EL (cell line): Measurements from ENCODE around the gene ACTR3.
A peak's percentile ranks its signal among the peaks of the same experiment; 100 is the strongest.
"Not testable (repeated sequence)": the region's sequence is repeated elsewhere in the genome, so short reads cannot be mapped to it uniquely, and the experiment has no call there.

Experiments used
- DNase-seq: peaks from one replicate; pipeline ENCODE4 v3.0.0-alpha.2; 2016

The ACTR3 gene

DNA sequence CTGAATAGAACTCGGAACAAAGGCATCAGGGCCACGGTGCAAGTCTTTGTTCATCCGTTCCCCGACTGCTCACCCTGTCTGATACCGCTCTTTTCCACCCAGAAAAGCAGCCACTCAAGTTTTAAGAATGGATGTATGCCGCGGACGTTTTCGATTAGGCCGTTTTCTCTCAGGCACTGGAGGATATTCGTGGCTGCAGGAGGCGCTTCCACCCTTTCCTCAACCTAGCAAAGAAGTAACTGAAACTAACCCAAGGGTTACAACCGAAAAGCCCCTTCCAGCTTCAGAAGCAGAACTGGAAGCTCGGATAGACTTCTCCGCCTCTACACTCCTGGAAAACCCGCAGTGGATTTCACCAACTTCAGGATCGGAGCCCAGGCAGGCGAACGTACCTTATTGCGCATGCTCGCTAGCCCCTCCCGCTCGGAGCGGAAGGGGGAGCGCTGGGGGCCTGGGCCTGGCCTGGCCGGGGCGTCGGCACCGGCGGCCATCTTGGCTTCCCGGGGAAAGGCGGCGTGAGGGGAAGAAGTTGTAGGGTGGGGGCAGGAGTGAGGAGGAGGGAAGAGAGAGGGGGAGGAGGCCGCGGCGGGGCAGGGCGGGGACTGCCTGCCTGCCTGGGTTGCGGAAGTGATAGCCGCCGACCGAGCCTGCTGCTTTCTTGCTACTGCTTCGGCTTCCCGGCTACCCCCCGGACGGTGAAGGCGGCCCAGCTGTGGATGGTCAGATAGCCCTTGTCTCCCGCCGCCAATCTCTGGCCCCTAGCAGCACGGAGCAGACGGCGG lies at the start of gene ACTR3:
Gene ACTR3 (plus strand): TSS at position 619 of the 782 bp plus-strand sequence. CDS start 191 bp downstream, outside the sequence.
- DNase-seq: peak; percentile 99

DNA sequence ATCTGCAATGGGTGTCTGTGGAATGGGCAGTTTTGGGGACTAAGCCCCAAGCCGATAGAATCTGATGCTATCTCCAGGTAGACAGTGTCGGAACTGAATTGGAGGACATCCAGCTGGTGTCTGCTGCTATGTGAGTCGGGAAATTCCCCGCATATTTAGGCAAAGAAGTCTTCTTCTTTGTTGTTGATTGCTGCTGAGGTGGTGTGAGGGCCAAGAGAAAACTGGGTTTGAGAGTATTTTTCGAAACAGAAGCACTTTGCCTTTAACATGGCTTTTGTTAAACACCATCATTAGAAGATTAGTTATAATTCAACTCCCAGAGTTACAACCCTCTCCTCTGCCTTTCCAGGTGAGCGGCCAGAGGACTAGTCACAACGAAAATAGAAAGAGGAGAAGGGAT lies 49.4 kb upstream of the ACTR3 start:
- DNase-seq: no peak

DNA sequence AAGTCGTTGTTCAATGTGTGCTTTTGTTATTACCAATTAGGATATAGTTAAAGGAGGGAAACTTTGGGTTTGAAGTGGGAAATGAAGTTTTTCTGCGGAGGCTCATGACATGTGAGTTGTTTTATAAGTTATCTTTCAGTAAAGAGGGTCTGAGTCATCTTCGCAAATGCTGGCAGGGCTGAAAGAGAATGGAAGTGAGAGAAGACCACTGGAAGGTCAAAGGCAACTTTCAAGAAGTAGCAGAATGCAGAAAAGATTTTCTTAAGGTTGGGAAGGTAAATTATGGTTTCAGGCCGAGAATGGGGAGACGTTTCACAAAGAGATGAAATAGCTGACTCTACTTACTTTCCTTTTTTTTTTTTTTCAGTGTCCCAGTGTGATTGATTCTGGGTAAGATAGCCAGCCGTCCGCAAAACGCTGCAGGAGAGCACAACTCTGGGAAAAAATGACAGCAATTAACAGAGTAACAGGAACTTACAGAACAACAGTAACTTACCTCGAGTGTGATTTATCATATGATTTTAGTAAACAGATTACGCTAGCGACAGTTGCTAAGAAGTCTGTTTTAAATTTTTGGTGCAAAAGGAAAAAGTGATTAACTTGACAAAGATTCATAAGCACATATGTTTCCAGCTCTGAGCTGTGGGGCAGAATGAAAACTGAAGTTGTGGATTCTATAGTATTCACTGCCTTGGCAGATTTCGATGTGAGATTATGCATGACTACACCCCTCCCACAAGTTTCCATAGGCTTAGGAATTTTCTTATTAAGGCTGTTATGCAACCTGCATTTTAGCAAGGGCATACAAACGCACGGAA lies 46.8 kb upstream of the ACTR3 start:
- peak; percentile 28 for DNase-seq

DNA sequence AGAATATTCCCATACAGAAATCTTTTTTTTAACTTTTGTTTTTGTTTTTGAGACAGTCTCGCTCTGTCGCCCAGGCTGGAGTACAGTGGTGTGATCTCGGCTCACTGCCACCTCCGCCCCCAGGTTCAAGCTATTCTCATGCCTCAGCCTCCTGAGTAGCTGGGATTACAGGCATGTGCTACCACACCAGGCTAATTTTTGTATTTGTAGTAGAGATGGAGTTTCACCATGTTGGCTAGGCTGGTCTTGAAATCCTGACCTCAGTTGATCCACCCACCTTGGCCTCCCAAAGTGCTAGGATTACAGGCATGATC lies 46.2 kb upstream of the ACTR3 start:
- DNase-seq: not testable (repeated sequence)

DNA sequence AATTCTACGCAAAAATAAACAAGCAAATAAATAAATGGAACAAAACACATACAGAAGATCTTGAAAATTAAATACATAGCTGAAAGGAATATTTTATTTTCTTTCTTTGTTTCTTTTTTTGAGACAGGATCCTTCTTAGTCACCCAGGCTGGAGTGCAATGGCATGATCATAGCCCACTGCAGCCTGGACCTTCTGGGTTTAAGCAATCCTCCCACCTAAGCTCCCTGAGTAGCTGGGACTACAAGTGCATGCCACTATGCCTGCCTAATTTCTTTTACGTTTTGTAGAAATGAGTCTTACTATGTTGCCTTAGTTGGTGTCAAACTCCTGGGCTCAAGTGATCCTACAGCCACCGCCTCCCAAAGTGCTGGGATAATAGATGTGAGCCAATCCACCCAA lies 44.6 kb upstream of the ACTR3 start:
- no peak for DNase-seq

DNA sequence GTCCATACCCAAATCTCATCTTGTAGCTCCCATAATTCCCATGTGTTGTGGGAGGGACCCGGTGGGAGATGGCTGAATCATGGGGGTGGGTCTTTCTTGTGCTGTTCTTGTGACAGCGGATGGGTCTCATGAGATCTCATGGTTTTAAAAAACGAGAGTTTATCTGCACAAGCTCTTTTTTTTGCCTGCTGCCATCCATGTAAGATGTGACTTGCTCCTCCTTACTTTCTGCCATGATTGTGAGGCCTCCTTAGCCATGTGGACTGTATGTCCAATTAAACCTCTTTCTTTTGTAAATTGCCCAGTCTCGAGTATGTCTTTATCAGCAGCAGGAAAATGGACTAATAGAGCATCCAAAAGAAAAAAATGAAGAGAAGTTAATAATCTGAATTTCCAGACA lies 44.1 kb upstream of the ACTR3 start:
- DNase-seq: not testable (repeated sequence)

DNA sequence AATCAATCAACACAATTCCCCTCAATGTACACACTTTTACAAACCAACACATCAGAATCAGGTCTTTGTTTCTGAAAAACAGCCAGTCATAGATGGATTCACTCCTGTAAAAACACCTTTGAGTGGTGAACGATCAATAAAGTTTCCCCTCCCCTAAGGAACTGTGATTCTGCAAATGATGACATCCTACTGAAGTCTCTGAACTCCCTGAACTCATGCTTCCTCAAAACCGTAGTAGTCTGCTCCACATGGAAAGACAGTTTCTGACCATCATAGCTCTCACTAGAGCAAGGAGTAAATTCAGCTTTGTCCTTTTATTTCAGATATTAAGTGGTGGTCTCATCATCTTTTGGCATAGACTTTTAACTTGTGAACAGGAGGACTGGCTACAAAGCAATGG lies 43.5 kb upstream of the ACTR3 start:
- no peak for DNase-seq

DNA sequence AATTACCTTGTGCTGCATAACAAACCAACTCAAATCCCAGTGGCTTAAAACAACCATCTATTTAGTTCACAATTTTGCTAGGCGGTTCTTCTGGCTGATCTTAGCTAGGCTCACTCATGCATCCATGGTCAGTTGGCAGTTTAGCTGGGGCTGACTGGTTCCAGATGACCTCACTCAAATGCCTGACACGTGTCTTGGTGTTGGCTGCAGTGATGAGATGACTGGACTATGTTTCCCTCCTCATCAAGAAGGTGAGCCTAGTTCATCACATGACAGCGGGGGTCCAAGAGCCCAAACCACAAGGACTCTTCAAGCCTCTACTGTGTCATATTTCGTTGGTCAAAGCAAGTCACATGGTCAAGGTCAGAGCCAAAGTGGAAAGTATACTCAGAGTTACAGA lies 42.7 kb upstream of the ACTR3 start:
- DNase-seq: peak; percentile 31

DNA sequence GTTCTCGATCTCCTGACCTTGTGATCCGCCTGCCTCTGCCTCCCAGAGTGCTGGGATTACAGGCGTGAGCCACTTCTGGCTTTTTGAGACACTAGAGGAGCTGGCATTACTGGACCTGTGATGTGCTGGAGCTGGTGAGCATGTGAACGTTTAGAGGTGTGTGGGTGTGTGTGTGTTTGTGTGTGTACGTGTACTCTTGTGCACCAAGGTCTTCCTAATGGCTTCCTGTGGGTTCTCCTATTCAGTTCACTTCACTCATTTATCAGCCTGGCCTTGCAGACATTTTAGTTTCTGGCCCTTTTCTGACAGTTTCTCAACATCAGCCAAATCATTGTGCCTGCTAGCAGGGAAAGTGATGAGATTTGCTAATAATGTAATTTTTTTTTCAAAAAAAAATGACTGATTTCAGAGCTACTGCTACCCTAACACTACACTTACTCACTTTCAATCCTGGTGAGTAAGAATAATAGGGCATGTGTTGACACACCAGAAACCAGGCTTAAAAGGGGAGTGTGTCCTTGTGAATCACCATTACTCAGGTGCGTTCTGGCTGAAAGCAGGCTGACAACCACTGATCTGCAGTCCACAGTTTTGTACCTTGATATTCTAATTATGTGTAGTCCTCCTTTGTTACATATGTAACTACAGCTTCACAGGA lies 41.0 kb upstream of the ACTR3 start:
- DNase-seq: peak; percentile 25

DNA sequence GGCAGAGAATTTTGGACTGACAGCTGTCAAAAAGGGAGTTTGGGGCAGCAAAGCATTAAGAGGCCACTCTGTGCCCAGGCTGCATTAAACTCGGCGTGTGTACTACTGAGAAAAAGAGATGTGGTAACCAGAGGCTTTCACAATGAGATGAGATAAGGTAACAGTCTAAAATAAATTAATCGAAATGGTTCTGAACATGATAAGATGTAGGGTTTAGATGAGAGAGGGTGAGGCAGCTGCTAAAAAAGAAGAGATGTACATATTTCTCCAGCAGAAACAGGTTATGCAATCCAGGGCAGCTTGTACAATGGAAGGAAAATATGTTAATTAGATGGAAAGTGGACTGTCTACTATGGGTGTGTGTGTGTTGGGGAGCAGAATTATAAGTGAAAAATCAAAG lies 39.2 kb upstream of the ACTR3 start:
- no peak for DNase-seq

DNA sequence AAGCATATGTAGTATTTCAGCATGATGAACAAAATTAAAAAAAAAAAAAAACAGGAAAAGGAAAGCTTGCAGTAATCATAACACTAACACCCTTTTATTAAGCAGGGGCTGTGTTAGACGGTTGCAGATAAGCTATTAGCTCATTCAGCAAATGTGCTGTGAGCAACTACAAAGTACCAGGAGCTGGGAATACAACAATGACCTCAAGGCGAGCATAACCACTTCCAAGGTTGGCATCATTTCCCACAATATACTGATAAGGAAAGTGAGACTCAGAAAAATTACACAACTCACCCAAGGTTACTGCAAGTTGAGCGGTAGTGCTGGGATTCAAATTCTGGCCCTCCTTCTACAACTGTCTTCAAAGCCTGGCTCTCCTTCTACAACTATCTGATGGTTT lies 38.2 kb upstream of the ACTR3 start:
- no peak for DNase-seq

DNA sequence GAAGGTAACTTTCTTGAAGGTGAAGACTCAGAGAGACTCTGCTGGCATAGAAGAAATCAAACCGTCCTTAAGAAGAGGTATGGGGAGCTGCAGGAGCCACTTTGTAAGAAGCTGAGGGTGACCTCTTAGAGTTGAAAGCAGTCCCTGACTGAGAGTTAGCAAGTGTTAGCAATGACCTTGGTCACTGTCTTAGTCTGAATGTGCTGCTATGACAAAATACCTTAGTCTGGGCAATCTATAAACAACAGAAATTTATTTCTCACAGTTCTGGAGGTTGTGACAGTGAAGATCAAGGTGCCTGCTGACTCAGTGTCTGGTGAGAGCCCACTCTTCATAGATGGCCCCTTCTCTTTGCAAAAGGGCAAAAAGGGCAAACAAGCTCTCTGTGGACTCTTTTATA lies 35.7 kb upstream of the ACTR3 start:
- DNase-seq: no peak

DNA sequence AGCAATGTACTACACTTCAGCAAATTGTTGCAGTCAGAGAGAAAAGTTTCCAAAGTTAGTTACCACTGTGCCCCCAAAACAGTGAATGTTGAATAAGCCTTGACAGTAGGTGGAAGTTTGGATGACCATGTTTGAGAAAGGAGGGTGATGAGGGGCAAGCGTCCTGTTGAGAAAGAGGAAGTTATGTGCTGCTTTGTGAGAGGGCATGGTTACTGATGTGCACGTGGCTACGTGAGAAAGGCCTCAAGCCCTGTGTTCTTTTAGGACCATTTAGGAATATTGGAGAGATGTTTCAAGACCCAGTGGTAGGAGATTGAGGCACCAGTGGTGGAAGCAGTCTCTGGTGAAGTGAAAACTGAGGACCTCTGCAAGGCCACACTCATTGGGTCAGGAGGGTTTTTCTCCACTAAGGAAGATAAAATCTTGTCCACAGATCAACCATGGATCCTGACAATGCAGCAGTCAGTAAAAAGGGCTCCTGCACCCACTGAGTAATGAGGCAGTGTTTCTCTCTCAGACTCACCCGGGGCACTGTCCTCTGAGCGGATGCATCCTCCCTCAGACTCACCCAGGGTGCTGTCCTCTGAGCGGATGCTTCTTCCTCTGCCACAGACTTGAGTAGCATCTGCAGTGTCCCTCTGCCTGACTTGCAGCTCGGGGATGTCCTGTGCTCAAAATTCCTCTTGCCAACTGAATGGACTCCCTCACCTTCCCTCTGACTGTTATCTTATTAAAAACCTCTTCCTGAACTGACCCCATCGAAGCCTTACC lies 34.7 kb upstream of the ACTR3 start:
- no peak for DNase-seq

DNA sequence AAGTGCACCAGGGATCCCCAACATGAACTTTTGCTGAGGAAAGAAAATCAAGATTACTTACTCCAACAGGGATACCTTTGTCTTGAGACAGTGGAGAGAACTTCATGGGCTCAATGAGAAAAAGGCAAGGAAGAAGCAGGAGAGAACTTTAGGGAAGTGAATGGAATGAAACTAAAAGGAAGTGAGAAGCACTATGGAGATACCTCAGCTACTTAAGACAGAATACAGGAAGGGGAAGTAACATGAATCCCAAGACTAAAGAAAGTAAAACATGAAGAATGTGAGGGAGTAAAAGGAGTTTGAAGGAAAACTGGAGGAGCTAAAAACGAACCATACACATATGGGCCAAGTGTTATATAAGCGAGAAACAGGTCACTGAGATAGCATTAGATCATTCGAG lies 32.4 kb upstream of the ACTR3 start:
- no peak for DNase-seq

DNA sequence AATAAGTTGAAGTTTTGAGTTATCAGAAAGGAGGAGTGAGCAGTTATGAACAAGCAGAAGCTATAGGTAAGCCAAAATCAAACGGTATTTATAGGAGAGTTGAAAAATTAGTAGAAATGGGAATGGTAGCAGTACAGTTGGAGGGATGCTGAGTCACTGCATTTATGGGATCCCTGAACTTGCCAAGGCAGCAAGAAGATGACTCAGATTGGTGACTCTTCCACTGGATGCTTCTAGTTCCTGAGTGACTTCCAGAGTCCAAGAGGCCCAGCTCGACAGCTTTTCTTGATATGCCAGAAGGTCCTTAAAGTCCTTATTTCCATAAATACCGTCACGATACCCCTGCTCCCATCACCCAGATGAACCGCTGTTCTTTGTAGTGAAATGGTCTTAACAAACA lies 31.1 kb upstream of the ACTR3 start:
- peak; percentile 90 for DNase-seq

DNA sequence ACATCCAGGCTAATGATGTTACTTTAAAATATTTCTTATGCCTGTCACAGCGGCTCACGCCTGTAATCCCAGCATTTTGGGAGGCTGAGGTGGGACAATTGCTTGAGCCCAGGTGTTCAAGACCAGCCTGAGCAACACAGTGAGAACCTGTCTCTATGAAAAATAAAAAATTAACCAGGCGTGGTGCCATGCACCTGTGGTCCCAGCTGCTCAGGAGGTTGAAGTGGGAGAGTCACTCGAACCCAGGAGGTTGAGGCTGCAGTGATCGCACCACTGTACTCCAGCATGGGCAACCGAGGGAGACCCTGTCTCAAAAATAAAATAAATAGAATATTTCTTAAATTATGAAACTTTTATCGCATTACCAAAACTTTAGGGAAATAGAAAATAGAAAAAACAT lies 28.1 kb upstream of the ACTR3 start:
- DNase-seq: no peak

DNA sequence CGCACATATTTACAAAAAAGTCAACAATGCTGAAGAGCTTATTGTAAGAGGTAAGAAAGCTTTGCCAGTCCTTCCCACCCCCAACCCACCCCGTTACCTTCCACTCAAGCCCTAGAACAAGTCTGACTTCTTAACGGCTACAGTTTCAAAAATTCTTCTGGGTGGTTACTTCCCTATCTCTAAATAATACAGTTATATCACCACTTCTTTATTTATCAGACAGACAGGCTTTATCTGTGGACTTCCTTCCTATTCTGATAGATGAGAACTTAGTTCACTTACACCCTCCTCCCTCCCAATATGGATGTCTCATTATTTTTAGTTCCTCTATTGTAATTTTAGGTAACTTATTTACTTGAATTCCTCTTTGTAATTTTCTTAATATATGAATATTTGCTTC lies 26.7 kb upstream of the ACTR3 start:
- DNase-seq: no peak

DNA sequence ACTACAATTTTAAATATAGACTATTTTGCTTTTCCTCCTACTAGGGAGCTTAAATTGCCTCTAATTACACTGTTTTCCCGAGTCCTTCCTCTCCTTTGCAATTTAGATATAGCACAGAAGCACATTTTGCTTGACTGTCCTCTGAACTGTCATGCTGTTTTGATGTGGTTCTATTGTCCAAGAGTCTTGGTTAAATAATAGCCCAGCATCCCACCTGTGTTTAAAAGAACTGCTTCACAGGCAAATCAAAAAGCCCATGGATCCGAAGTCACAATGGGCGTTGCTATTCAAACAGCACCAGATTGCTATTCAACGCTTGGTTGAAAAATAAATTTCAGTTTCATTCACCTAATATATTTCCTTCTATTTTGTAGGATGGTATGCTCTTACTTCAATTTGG lies 22.3 kb upstream of the ACTR3 start:
- no peak for DNase-seq

DNA sequence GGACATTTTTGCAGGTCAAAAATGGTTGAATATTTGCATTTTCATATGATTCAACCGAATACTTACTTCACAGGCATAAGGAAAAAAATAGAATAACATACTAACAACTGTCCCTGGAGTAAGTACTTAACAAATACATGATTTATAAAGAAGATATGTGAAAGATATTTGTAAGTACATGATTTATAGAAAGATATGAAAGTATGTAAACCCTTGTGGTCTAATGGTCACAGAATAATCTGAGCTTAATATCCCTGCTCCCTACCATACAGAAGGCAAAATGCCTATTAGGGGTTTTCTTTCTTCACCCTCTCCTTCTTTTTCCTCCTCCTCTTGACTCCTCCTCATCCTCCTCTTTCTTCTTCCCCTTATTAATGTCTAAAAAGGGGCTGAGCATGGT lies 20.6 kb upstream of the ACTR3 start:
- DNase-seq: no peak

DNA sequence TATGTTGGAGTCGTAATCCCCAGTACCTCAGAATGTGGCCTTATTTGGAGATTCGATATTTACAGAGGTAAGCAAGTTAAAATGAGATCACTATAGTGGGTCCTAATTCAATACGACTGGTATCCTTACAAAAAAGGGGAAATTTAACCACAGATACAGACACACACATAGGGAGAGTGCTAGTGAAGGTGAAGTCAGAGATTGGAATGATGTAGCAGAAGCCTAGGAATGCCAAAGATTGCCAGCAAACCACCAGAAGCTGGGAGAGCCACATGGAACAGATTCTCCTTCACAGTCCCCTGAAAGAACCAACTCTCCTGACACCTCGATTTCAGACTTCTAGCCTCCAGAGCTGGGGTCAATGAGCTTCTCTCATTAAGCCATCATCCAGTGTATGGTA lies 17.7 kb upstream of the ACTR3 start:
- peak; percentile 86 for DNase-seq

DNA sequence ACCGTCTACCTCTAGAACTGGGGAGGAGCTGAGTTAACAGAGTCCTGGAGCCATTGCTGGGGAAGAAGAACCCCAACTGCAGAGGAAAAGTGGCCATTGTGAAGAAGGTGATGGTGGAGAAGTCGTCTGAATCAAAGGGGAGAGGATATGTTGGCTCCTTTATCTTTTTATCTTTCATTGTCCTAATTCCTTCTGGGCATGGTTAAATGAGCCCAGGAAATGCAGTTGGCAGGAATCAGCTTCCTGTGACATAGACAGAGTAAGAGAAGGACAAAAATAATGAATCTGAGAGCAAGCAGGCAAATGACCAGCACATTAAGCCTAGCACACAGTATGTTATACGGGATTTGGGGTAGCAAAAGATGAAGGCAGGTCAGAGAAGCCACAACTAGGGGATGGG lies 16.0 kb upstream of the ACTR3 start:
- peak; percentile 23 for DNase-seq

DNA sequence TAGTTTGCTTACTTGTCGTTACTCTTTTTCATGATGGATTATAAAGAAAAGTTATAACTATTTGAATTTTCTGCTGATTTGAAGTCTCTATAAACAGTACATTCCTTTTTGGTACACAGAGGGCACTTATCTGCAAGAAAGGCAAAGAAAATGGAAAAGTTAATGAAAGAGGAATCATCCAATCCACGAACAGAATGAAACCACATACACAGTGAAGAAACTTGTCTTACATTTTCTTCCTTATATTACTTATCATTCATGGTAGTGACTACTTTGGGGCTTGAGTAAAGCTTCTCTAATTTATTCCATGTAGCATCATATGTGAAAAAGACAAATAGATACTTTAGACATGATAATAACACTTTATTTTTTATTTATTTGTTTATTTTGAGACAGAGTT lies 14.8 kb upstream of the ACTR3 start:
- DNase-seq: no peak
